ENCODE results near the gene ALS2CL.
A peak's percentile ranks its signal among the peaks of the same experiment; 100 is the strongest.
"Not testable (repeated sequence)": the region's sequence is repeated elsewhere in the genome, so short reads cannot be mapped to it uniquely, and the experiment has no call there.

Gene ALS2CL

DNA sequence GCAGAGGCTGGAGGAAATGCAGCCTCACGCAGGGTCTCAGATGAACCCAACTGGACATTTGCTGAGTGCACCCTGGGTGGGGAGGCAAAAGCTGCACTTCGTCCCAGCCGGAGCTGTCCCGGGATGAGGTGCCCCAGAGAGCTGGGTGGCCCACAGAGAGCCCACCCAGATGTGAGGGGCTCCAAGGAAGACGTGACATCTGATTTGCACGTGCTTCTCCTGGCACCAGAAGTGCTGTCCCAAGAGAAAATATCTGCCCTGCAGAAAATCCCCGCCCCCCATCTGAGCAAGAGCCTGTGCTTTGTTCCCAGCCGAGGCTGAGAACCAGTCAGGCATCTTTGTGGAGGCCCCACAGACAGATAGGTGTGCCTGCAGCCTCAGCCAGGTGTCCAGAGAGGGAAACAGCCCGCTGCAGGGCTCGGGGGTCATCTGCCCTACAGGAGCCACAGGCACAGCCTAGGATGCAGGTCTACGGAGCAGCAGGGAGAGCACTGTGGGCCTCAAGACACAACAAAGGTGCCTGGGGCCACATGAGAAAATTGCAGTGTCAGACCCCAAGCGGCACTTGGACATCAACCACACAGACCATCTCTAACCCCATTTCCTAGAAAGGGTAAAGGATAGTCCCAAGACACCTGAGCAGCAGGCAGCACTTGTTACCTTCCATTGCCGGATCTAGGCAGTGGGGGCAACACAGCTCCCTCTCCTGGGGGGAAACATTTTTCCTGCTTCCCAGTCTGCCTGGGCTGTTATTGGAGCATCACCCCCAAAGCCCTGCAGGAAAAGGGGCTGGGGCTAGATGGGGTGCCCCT, 13.5 kb upstream of the ALS2CL start:
- DNase-seq (ENCODE audit: low read depth), result no peak
- TF ChIP-seq, protein P1, sequence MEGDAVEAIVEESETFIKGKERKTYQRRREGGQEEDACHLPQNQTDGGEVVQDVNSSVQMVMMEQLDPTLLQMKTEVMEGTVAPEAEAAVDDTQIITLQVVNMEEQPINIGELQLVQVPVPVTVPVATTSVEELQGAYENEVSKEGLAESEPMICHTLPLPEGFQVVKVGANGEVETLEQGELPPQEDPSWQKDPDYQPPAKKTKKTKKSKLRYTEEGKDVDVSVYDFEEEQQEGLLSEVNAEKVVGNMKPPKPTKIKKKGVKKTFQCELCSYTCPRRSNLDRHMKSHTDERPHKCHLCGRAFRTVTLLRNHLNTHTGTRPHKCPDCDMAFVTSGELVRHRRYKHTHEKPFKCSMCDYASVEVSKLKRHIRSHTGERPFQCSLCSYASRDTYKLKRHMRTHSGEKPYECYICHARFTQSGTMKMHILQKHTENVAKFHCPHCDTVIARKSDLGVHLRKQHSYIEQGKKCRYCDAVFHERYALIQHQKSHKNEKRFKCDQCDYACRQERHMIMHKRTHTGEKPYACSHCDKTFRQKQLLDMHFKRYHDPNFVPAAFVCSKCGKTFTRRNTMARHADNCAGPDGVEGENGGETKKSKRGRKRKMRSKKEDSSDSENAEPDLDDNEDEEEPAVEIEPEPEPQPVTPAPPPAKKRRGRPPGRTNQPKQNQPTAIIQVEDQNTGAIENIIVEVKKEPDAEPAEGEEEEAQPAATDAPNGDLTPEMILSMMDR (conservative IDR thresholded peaks at IDR 0.05; ENCODE audit: low read depth, low read length), result no peak
- H3K4me3 ChIP-seq (ENCODE audit: low read length), result no peak overlapping the region

DNA sequence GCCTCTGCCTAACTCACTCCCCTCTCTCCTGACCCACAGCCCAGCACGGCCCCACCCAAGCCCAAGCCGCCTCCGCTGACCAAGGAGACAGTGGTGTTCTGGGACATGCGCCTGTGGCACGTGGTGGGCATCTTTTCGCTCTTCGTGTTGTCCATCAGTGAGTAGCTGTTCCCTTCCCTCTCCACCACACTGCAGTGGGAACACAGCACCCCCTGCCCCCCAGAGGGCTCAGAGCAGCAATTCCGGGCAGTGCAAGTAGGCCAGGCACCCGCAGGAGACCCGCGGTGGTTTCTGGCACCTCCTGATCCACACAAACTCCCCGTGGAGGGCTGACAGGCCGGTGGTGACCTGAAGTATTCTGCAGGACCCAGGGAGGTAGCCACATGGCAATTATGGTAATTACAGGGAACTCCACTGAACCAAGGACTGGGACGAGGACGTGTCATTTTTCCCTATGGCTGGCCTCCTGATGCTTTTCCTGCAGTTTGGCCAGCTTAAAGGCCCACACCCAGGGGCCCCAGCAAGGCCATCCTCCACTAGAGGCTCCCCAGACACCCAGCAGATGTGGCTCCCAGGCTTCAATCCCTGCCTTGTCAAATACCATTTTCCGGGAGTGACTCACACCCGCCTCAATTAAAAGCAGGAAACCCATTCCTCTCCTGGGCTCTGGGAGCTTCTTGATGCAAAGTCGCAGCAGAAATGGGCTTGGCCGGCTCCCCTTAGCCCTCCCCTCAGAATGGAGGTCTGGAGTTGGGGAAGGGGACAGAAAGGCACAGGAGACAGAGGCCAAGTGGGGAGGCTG, 12.5 kb upstream of the ALS2CL start:
- DNase-seq (ENCODE audit: low read depth), result no peak
- H3K4me3 ChIP-seq (ENCODE audit: low read length), result no peak overlapping the region
- TF ChIP-seq, protein P1 (conservative IDR thresholded peaks at IDR 0.05; ENCODE audit: low read depth, low read length), result no peak

DNA sequence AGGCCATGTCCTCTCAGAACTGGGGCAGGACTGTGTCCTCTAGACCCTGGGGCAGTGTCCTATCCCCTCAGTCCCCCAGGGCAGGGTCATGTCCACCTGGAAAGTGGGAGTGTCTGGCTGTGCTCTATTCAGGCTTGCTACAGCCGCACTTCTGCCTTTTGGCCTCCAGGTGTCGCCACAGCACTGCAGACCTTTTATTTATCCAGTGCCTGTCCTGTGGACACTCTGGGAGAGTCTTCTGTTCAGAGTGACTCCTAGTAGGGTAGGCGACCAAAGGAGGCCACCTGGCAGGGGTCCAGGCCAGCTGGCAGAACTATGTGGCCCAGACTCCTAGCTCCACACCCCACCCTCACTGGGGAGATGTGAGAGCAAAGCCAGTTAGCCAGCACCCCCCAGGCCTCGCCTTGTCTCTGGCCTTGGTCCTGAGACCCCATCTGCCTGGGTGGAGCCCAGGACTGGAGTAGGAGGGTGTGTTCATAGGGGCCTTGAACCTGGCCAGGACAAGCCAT, 11.6 kb upstream of the ALS2CL start:
- TF ChIP-seq, protein P1 (conservative IDR thresholded peaks at IDR 0.05; ENCODE audit: low read depth, low read length), result peak; percentile 96
- no peak overlapping the region for H3K4me3 ChIP-seq (ENCODE audit: low read length)
- no peak for DNase-seq (ENCODE audit: low read depth)

DNA sequence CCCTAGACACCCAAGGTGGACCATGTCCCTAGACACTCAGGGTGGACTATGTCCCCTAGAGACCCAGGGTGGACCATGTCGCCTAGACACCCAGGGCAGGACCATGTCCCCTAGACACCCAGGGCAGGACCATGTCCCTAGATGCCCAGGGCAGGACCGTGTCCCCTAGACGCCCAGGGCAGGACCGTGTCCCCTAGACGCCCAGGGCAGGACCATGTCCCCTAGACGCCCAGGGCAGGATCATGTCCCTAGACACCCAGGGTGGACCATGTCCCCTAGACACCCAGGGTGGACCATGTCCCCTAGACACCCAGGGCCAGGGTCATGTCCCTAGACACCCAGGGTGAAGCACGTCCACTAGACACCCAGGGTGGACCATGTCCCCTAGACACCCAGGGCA, 10.9 kb upstream of the ALS2CL start:
- H3K4me3 ChIP-seq (ENCODE audit: low read length); DNase-seq (ENCODE audit: low read depth): not testable (repeated sequence)

DNA sequence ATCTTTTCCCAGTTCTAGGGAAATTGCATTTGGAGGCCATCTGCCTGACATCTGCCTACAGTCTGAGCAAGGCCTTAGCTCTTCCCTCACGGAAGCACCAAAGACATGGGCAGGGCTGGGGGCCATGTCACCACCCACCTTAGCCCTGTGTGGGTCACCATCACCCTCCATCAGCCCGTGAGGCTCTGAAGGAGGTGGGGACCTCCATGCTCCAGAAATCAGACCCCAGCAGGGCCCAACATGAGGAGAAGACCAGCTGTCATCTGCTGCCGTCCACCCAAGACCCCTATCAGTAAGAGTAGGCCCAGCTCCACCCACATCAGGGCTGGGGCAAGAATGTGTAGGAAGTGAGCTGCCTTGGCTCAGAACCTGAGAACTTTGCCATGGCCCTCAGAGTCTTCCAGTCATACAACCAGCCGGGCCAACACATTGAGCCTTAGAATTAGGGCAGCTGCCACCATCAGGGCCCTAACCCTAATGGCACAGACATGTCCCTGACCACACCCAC, 9.6 kb upstream of the ALS2CL start:
- TF ChIP-seq, protein P1 (conservative IDR thresholded peaks at IDR 0.05; ENCODE audit: low read depth, low read length), result no peak
- no peak overlapping the region for H3K4me3 ChIP-seq (ENCODE audit: low read length)
- no peak for DNase-seq (ENCODE audit: low read depth)

DNA sequence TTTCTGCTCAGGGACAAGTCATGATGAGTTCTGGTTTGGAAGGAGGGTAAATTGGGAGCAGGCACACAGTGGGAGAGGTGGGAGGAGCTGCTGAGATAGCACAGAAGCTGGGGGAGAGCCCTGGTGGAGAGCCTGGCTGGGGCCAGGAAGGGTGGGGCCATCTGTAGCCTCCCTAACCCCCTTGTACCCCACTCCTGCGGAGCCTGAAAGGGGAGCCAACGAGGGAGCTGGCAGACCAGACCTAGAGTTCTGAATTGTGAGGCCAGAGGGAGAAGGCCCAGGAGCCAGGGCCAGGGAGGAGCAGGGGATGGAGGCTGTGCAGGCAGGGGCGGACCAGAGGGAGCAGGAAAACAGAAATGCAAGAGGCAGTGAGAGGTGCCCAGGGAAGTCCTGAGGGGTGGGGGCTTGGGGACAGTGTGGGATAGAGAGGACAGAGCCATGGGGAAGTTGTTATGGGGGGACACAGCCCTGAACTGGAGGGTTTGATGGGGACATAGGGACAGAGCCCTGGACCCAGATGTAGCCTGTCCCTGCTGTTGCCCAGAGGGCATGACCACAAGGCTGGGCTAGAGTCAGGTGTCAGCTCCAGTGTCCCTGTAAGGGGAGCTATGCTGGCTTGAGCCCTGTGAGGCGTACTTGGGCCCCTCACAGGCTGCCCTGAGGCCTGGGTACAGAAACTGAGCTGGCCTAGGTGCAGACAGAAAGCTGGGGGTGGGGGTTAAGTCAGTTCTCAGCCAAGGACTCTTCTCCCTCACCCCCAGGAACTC, 8.9 kb upstream of the ALS2CL start:
- DNase-seq (ENCODE audit: low read depth), result no peak
- no peak overlapping the region for H3K4me3 ChIP-seq (ENCODE audit: low read length)
- TF ChIP-seq, protein P1 (conservative IDR thresholded peaks at IDR 0.05; ENCODE audit: low read depth, low read length), result no peak
